Omental fat pad (tissue), 4 donors: Measurements from ENCODE around the gene FXYD1. TPM values are rescaled to one million over a fixed set of nuclear protein-coding genes. Genes with fewer than 3 reads are reported as not detected.

Experiments used
- ATAC-seq: fragments of 150-250 bp; one replicate; pipeline ENCODE4 v1.9.1; 2016; ENCODE audit warnings: mild to moderate bottlenecking, moderate library complexity; ENCODE audit not compliant: low FRiP score
- DNase-seq: peaks from one replicate; pipeline ENCODE4 v3.0.0-alpha.2; 2019; ENCODE audit warnings: low spot score
- total RNA-seq, 4 donors: library from RNA; depleted of rRNA; stranded (reverse); fragments of >200 nt; gene quantifications; one replicate each; pipeline ENCODE4 v1.1.0, GENCODE V29; 2016
- TF ChIP-seq, protein P1 (sequence below), 3 donors: fragments of 450-650 bp; IDR thresholded peaks; one replicate each; pipeline ENCODE4 v1.5.1; 2016 to 2017; ENCODE audit warnings: antibody characterized with exemption in 3 of 3, mild to moderate bottlenecking in 3 of 3, moderate library complexity in 2 of 3

The FXYD1 gene
- total RNA-seq, 4 donors from 2014 or later: 20.5 to 32.2 (median 25.7) TPM

- DNase-seq (no peak), ATAC-seq (peak; percentile 79)
- TF ChIP-seq, protein P1, sequence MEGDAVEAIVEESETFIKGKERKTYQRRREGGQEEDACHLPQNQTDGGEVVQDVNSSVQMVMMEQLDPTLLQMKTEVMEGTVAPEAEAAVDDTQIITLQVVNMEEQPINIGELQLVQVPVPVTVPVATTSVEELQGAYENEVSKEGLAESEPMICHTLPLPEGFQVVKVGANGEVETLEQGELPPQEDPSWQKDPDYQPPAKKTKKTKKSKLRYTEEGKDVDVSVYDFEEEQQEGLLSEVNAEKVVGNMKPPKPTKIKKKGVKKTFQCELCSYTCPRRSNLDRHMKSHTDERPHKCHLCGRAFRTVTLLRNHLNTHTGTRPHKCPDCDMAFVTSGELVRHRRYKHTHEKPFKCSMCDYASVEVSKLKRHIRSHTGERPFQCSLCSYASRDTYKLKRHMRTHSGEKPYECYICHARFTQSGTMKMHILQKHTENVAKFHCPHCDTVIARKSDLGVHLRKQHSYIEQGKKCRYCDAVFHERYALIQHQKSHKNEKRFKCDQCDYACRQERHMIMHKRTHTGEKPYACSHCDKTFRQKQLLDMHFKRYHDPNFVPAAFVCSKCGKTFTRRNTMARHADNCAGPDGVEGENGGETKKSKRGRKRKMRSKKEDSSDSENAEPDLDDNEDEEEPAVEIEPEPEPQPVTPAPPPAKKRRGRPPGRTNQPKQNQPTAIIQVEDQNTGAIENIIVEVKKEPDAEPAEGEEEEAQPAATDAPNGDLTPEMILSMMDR (IDR thresholded peaks at IDR 0.05): no peak
These were observed 29.6 kb downstream of the FXYD1 start for GRCh38 chr19:35168196-35168595.

GRCh38 chr19:35169221-35169995, 30.8 kb downstream of the FXYD1 start:
- TF ChIP-seq, protein P1 (IDR thresholded peaks at IDR 0.05): no peak
- DNase-seq (no peak), ATAC-seq (no peak)

DNA sequence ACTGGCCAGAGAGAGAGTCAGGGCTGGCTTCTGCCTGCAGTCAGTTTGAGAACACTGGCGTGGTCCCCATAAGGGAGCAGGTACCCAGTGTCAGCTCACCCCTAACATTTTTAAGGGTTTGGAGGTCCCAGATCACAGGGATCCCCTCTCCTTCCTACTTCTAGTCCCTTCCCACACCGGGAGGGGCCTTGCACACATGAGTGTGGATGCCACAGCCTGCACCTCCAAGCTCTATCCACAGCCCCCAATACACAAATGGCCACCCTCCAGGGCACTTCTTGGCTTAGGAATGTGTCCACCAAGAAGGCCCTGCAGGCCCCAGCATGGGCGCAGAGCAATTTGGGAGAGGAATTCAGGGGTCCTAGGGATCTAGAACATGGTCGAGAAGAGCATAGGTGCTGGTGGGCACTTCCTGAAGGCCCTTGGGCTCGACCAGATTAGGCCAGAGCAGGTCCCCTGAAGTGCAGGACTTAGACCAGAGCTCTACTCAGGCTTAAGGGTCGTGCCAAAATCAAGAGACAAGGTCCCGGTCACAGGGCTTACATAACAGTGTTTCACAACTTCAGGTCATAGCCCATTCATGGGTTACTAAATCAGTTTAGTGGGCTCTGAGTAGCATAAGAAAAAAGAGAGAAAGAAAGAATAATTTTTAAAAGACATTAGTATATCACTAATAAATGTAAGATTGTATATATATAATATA, 31.9 kb downstream of the FXYD1 start:
- ATAC-seq: no peak
- no peak for DNase-seq
- TF ChIP-seq, protein P1 (IDR thresholded peaks at IDR 0.05): no peak

GRCh38 chr19:35171730-35172129, 33.1 kb downstream of the FXYD1 start:
- ATAC-seq (no peak), DNase-seq (no peak)

GRCh38 chr19:35174226-35174625, 35.6 kb downstream of the FXYD1 start:
- ATAC-seq (no peak), DNase-seq (no peak)
- TF ChIP-seq, protein P1 (IDR thresholded peaks at IDR 0.05): no peak

More at GRCh38 chr19:35171730-35172129, 33.1 kb downstream of the FXYD1 start:
- TF ChIP-seq, protein P1 (IDR thresholded peaks at IDR 0.05): no peak

GRCh38 chr19:35176181-35176570, 37.6 kb downstream of the FXYD1 start:
- DNase-seq (no peak), ATAC-seq (no peak)
- TF ChIP-seq, protein P1 (IDR thresholded peaks at IDR 0.05): no peak
